ENCODE measurements around the gene C1S. TPM values are rescaled to one million over a fixed set of nuclear protein-coding genes. Genes with fewer than 3 reads are reported as not detected.

The C1S gene
- total RNA-seq, 1 donor from 2014 or later: 662 TPM

DNA sequence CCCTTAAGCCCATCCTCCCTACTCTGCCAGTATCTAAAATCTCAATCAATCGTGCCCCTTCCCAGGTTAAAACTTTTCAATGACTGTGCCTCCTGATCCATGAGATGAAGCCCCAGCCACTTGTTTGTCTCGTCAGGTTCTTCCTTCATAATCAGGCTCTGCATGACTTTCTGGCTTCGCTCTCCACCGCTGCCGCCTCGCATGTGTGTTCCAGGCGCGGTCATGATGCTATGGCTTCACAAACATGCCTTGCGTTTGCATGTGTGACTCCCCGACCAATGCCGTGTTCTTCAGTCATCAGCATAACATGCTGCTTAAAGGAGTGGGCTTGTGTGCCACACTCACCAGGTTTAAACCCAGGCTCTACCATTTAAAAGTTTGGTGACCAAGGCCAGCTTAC is 53.5 kb downstream of the C1S start:
- DNase-seq (ENCODE audit: low spot score): peak; percentile 56
- ATAC-seq: no peak
- intact Hi-C loops (cut with DNase I): loop anchor here (10.0 kb wide), 1 partner anchor 149 kb away; no protein-coding TSS in a partner anchor

DNA sequence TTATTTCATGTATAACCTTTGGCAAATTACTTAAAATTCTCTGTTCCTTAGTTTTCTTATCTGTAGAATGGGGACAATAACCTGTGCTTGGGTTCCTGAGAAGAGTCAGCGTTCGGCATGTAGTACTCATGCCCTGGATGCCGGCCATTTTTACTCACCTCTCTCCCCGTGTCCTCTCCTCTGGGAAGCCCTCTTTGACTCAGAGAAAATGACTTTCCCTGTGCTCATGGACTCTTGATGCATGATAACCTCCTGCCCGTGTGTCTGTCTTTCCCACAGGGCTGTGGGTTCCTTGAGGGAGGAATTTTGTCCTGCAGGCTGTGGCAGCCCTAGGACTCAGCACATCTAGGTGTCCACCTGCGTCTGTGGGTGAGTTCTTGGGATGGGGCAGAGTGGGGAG is 54.3 kb downstream of the C1S start:
- DNase-seq (ENCODE audit: low spot score): peak; percentile 42
- intact Hi-C loops (cut with DNase I): loop anchor here (10.0 kb wide), 1 partner anchor 150 kb away; no protein-coding TSS in a partner anchor
- no peak for ATAC-seq

DNA sequence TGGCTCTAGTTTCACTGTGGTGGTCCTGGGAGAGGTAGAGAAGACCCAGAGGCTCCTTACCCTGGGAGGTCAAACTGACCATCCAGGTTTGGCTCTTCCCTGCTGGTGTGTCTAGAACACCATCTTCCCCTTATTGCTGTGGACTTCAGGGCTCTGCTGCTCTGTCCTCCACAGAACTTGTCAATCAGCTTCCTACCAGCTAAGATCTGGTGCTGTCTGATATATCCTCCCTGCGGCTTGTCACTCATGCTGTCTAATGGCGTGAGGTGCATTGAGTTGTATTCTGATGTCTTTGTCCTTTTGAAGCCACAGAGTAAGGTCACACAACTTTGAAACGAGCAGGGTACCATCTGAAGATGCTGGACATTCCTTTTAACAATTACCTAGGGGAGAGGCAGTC is 55.7 kb downstream of the C1S start:
- ATAC-seq (no peak), DNase-seq (ENCODE audit: low spot score) (peak; percentile 0)
- intact Hi-C loops (cut with DNase I): loop anchor here (10.0 kb wide), 1 partner anchor 151 kb away; no protein-coding TSS in a partner anchor

DNA sequence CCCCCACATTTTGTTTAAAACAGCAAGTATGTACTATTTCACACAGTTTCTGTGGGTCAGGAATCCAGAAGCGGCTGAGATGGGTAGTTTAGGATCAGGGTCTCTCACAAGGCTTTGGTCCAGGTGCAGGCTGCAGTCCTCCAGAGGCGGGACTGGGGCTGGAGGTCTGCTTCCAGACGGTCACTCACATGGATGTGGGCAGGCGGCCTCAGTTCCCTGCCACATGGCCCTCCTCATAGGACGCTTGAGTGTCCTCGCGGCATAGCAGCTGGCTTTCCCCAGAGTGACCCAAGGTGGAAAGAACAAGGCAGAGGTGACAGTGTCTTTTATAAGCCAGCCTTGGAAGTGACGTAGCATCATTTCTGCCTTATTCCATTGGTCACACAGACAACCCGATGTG is 56.4 kb downstream of the C1S start:
- peak; percentile 49 for DNase-seq (ENCODE audit: low spot score)
- intact Hi-C loops (cut with DNase I): loop anchor here (10.0 kb wide), 1 partner anchor 152 kb away; no protein-coding TSS in a partner anchor
- ATAC-seq: no peak

- DNase-seq (ENCODE audit: low spot score): no peak
- no peak for ATAC-seq
- intact Hi-C loops (cut with DNase I): loop anchor here (10.0 kb wide), 1 partner anchor 153 kb away; no protein-coding TSS in a partner anchor
Observed at GRCh38 chr12:7117670-7118069, 57.2 kb downstream of the C1S start.

GRCh38 chr12:7118881-7119280 is 58.4 kb downstream of the C1S start:
- intact Hi-C loops (cut with DNase I): loop anchor here (10.0 kb wide), 1 partner anchor 154 kb away; no protein-coding TSS in a partner anchor
- ATAC-seq: no peak
- peak; percentile 19 for DNase-seq (ENCODE audit: low spot score)

DNA sequence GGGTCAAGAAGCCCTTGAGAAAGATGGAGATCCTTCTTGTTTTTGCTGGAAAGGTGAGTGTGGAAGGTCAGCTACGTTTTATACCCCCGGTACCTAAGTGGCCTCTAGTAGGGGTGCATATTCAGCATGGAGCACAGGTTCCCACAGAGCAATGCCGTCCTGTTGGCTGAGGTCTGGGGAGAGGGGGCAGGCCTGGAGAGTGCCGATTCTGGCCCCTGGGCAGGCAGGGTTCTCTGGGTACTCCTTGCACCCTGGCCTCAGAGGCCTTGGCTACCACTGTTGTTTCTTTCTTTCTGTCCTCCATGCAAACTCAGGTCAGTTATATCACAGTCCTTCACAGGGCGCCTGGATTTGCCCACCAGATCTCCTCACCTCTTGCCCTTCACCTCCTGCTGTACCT is 59.6 kb downstream of the C1S start:
- no peak for DNase-seq (ENCODE audit: low spot score)
- ATAC-seq: no peak
- intact Hi-C loops (cut with DNase I): no loop called here

Other genes with a start within 250 kb of the C1S start
- gene GPR162, start 238.9 kb upstream of the C1S start, total RNA-seq: 4.5 TPM
- gene P3H3, start 232.3 kb upstream of the C1S start, total RNA-seq: 27.4 TPM
- 7.1 TPM for gene GNB3, start 219.8 kb upstream of the C1S start, total RNA-seq
- gene CDCA3, start 209.4 kb upstream of the C1S start, total RNA-seq: 0.71 TPM
- gene USP5, start 208.6 kb upstream of the C1S start, total RNA-seq: 70.1 TPM
- gene TPI1, start 193.2 kb upstream of the C1S start, total RNA-seq: 233 TPM
- gene SPSB2, start 187.4 kb upstream of the C1S start, total RNA-seq: 12.3 TPM
- 13.4 TPM for gene LRRC23, start 155.9 kb upstream of the C1S start, total RNA-seq
- 36.9 TPM for gene ENO2, start 146.1 kb upstream of the C1S start, total RNA-seq
- 140 TPM for gene ATN1, start 132.8 kb upstream of the C1S start, total RNA-seq
- not detected for gene RNU7-1, start 116.9 kb upstream of the C1S start, total RNA-seq
- 177 TPM for gene C12orf57, start 116.7 kb upstream of the C1S start, total RNA-seq
- 35.0 TPM for gene PTPN6, start 109.4 kb upstream of the C1S start, total RNA-seq
- gene PHB2, start 90.1 kb upstream of the C1S start, total RNA-seq: 112 TPM
- 42.9 TPM for gene EMG1, start 89.8 kb upstream of the C1S start, total RNA-seq
- gene LPCAT3, start 42.2 kb upstream of the C1S start, total RNA-seq: 34.7 TPM
- 628 TPM for gene C1R, start 31.7 kb downstream of the C1S start, total RNA-seq
- 117 TPM for gene C1RL, start 48.5 kb downstream of the C1S start, total RNA-seq
- gene RBP5, start 68.2 kb downstream of the C1S start, total RNA-seq: 4.5 TPM
- 43.8 TPM for gene CLSTN3, start 69.7 kb downstream of the C1S start, total RNA-seq
- gene PEX5, start 129.0 kb downstream of the C1S start, total RNA-seq: 61.5 TPM
- gene ACSM4, start 243.4 kb downstream of the C1S start, total RNA-seq: not detected

Data from sciatic nerve (tissue), 2 donors.